Measurements from ENCODE around the gene HSFY1.
"Not testable (repeated sequence)": the region's sequence is repeated elsewhere in the genome, so short reads cannot be mapped to it uniquely, and the experiment has no call there.

Gene HSFY1

DNA sequence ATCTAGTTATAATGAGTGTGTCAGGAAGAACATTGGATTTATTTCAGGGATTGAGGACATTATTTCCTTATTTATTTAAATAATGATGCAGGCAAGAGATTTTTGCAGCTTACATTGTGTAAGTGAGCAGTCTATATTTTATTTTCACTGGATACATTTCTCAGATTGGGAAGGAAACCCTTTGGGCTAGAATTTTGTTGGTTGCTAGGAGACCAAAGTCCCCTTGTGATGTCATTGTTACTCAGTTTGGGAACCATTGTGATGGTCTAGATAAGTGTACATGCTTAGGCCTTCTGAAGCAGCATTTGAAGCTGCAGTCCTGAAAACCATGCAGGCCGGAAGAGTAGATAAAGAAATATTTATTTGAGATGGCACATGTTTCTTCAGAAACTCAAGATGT lies at the start of gene HSFY1:
Gene HSFY1, plus strand, starts transcription at position 301 of the 400 bp plus-strand sequence. Its CDS starts 68 bp downstream, at position 369.
- not testable (repeated sequence) for DNase-seq (ENCODE audit: low spot score)

DNA sequence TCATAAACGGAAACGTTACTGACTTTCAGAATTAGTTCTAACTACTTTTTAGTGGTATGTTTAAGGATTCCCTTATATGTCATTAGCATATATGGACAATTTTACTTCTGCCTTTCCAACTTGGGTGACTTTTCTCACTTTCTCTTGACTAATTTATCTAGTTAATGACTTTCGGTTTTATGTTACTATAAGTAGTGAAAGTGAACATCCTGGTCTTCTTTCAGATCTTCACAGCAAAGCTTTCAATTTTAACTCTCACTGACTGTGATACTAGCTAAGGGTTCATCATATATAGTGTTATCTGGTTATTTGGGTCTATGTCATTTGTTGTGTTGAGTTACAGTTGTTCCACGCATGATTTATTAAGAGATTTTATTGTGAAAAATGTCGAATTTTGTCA lies 42.3 kb upstream of the HSFY1 start:
- DNase-seq (ENCODE audit: low spot score): not testable (repeated sequence)

GRCh38 chrY:18530995-18531655 lies 15.4 kb upstream of the HSFY1 start:
- not testable (repeated sequence) for DNase-seq (ENCODE audit: low spot score)

DNA sequence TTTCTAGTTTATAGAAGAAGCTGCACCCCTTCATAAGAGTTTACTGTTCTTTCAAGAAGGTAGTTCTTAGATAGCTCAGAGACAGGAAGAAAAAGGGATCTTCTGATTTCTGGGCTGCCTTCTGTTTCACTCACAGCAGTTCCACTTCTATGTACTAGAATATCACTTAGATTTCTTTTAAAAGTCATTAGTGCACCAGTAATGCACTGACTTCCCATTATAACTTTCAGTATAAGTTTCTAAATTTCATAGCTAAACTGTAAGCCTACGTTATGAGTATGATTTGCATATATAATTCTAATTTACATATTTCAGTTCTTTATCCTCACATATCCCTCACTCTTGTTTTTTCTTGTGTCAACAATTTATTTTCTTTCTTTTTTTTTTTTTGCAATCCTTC lies 7.6 kb upstream of the HSFY1 start:
- DNase-seq (ENCODE audit: low spot score): not testable (repeated sequence)

GRCh38 chrY:18553132-18553531 lies 6.6 kb downstream of the HSFY1 start:
- not testable (repeated sequence) for DNase-seq (ENCODE audit: low spot score)

- not testable (repeated sequence) for DNase-seq (ENCODE audit: low spot score)
Observed at GRCh38 chrY:18565915-18566314, 19.4 kb downstream of the HSFY1 start.

Data from AG08395 (cell line).